NCI-H82 (cell line): Measurements from ENCODE around the gene EFEMP2.

Source experiments
- DNase-seq: peaks from one replicate; lab custom pipeline; 2025; lab: John Stamatoyannopoulos, UW

The EFEMP2 gene

DNA sequence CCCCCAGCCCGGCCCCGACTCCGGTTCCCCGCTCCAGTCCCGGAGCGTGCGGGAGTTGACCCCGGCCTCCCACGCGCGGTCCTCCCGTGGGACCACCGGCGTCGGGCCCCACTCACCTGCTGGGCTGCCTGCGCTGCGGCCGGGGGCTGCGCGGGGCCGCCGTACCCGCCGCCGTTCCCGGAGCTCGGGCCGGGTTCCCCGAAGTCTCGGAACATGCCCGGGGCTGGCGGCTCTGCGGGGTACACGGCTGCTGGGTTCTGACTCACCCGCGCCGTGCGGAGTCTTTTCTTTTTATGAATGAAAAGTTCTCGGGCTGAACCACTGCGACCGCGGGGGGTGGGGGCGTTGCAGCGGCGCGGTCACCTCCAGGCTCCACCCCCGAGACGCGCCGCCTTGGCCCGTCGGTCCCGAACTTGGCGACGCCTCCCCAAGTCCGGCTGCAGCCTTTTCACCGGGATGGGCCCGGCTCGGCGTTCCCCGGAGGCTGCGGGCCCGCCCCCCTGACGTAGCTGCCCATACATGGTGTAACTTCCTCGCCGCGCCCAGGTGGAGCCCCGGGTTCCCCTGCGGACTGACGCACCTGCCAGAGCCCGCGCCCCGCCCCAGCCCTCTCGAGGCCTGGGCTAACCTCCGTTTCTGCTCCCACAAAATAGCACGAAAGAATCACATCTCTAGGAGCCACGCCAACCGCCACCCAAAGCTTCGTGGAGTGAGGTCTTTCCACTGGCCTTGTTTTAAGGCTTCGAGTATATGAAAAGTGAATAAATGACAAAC is 27.7 kb upstream of the EFEMP2 start, which contains the start of gene FOSL1:
TSS of gene FOSL1 (minus strand) at position 264 of the 774 bp plus-strand sequence. CDS start at position 215, 49 bp downstream.
- DNase-seq, result peak; percentile 43

DNA sequence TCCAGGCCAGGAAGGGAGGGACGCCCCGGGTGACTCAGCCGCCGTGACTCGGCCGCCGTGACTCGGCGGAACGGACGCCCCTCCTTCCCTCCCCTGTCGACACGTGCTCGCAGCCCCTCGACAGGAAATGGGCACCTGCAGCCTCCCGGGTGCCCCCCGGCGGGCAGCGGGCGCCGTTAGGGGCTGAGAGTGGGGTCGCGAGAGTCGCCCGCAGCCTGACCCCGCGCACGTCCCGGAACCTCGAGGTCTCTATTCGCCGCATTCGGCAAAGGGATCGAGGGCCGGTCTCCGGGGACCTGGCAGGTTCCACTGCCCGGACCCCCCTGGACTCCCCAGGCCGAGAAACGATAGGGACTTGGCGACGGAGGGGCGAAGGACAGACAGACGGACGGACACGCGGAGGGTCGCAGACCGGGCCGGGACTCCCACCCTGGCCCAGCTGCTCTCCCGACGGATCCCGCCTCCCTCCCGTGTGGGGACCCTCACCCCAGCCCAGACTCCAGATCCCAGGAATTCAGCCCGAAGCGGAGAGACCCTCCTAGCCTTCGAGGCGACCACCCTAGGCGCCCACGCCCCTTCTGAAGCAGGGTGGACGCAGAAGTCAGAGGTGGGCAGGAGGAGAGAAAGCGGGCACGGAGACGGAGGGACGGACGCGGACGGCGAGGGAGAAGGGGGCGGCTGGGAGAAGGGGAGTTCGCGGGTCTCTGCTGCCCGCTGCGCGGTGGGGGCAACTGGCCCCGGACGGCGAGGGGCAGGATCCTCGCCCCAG is 26.9 kb upstream of the EFEMP2 start:
- DNase-seq, result no peak

DNA sequence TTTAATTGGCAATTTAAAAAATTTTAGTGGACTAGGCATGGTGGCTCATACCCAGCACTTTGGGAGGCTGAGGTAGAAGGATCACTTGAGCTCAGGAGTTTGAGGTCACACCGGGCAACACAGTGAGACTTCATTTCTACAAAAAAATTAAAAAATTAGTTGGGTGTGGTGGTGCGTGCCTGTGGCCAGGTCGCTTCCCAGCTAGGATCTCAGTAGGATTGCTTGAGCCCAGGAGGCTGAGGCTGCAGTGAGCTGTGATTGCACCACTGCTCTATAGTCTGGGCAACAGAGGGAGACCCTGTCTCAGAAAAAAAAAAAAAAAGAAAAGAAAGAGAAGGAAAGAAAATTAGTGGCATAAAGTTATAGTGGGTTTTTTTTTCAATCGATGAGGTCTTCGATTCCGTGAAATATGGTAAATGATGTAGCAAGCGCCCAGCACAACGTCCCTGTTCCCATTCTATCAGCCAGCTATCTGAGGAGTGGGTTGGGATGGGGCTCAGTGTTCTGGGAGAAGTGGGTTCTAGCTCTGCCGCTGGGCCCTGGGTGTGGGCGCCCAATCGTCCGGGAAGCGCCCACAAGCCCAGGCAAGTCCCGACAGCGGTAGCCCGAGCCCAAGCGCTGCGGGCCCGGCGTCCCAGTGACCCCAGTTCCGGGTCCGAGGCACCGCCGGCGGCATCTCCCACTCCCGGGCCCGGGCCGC is 26.2 kb upstream of the EFEMP2 start:
- DNase-seq, result no peak

DNA sequence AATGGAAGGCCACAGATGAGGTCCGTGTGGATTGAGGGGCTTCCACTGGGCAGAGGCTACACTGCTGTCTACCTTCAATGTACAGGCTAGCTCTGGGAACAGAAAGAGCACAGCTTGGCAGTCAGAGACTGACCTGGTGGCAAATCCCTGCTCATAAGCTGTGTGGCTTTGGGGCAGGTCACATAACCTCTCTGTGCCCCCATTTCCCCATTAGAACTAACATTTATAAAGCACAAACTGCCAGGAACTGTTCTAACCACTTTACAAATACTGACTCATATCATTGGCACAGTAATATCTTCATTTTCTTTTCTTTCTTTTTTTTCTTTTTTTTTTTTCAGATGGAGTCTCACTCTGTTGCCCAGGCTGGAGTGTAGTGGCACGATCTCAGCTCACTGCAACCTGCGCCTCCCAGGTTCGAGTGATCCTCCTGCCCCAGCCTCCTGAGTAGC is 24.4 kb upstream of the EFEMP2 start:
- DNase-seq, result no peak

DNA sequence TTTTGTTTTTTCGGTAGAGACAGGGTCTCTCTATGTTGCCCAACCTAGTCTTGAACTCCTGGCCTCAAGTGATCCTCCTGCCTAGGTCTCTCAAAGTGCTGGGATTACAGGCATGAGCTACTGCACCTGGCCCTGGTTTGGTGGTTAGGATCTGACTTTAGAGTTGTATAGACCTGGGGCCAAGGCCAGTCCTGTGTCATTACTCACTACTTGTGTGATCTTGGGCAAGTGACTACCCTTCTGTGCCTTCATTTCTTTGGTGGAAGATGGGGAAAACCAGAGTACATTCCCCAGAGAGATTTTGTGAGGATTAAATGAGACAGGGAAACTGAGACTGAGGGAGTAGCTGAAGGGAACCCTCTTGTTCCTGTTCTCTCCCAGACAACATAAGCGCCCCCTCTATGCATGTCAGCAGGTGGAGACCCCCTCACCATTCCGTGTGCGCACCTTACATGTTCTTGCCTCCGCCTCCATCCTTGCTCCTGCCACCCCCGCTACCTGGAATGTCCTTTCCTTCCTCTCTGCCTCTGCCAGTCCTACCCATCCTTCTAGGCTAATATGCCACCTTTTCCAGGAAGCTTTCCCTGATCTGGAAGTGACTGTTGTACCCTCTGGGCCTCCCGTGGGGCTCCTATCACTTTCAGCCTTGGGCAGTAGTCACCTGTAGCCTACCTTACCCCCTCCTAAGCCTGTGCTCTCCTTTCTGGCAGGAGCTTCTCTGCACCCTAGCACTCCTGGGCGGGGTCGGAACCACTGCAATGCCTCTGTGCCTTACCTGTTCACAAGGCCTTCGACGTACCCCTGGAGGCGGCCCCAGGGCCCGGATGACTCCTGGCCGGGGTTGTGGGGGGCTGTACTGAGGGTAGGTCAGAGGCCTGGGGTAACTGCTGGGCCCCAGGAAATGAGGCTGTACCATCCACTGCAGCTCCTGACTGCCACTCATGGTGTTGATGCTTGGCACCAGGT is 23.7 kb upstream of the EFEMP2 start:
- DNase-seq, result no peak

DNA sequence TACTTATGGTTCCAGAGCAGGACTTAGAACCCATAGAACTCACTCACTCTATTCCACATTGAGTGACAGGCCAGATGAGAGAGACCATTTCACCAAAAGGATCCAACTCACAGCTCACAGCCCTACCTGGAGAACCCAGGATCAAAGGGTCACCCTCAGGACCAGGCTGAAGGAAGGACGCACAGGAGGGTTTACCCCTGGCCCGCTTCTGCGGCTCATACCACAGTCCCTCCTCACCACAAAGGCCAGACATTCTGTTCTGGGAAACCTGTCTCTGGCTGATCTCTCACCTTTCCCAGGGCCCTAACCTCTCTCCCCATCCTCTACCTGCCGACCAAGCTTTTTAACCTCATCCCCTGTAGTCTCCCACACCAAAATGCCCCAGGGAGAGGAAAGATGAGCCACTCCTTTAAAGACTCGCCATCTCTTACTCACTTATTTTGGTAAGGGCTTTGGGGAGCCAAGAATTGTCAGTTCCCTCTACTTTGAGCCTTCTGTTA is 22.9 kb upstream of the EFEMP2 start:
- no peak for DNase-seq

DNA sequence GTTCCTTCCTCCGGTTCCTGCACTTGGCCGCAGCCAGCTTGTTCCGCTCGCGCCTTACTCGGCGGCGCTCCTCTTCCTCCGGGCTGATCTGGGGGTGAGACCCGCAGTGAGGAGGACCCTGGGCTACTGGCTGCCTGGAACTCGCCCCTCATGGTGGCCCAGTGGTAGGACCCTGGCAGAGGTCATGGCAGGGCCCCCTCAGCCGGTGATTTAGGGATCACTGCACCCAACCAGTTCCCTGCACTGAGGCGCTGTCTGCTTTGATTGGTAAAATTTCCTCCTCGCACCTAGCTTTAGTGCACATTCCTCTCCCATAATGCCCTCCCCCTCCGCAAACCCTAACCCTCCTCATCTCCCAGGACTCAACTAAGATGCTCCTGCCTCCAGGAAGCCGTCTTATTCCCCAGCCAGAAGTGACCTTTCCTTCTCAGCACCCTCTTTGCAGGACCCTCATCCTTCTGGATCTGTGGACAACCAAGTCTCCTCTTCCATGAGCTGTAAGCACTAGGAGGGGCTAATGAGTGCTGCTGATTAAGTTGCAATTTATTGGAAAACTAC is 21.5 kb upstream of the EFEMP2 start:
- no peak for DNase-seq

DNA sequence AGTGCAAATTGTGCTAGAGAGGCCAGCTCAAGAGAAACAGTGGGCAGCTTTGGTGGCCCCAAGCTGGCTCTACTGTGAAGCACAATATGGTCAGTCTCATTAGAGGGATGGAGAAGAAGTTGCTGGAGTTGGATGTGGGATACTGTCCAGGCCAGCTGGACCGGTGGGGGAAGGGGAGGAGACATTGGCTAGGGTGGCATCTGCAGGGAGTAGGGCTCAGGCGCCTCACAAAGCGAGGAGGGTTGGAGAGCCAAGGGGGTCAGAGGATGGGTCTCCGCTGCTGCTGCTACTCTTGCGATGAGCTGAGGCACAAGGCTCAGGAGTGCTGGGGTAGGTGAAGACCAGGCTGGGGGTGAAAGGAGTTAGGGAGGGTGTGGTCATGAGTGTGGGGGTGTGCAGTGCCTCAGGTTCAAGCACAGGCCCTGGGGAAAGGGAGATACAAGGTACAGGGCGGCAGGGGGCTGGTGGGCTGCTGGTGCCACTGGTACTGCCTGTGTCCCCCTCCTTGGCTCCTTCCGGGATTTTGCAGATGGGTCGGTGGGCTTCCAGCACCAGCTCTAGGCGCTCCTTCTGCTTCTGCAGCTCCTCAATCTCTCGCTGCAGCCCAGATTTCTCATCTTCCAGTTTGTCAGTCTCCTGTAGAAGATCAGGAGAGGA is 20.2 kb upstream of the EFEMP2 start:
- no peak for DNase-seq

DNA sequence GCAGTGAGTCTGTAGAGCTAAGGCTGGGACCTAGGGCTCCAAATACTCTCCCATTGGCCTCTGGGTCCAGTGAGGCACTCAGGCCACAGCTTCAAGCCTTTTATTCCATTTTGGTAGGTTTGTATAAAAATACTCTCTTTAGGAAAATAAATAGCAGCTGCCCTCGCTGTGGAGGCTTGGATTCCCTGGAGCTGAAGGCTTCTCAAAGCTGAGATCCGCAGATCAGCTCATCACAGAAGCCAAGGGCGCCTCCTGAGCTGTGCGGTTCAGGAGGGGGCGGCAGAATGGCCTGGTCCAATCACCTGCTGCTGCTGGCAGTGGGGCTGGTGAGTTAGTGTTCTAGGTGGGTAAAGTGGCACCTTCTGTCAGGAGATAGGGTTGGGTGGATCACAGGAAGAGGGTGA is 19.5 kb upstream of the EFEMP2 start:
- peak; percentile 38 for DNase-seq

DNA sequence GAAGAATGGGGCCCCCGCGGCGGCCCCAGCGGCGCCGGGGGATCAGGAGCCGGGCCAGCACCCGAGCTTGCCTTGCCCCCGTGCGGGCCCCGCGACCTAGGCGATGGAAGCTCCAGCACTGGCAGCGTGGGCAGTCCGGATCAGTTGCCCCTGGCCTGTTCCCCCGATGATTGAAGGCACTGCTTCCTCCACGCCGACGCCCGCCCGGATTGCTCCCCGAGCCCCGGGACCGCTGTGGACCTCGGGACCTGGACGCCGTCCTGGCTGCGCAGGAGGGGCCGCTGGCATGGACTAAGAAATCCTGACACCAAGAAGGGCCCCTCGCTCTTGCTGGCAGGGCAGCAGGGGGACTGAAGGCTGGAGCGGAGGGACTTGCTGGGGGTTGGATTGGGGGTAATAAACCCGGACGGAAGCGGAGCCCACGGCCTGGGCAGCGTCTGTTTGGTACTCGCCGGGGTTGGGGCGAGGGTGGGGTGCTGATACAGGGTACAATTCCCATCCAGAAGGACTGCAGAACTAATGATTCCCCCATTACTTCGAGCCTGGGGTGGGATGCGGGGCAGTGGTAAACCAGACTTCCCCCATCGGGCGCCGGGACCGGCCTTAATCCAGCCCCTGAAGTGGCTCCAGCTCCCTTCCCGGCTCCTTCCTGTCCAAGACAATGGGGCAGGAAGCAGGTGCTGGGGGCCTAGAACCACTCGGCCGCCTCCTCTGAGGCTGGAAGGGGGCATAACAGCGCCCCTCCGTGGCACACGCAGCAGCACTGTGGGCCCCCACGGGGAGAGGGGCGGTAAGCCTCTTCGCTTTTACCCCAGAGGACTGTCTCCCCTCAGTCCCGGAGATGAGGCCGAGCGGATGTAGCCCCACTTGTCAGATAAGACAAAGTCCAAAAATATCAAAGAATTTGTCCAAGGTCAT is 18.9 kb upstream of the EFEMP2 start:
- peak; percentile 68 for DNase-seq

DNA sequence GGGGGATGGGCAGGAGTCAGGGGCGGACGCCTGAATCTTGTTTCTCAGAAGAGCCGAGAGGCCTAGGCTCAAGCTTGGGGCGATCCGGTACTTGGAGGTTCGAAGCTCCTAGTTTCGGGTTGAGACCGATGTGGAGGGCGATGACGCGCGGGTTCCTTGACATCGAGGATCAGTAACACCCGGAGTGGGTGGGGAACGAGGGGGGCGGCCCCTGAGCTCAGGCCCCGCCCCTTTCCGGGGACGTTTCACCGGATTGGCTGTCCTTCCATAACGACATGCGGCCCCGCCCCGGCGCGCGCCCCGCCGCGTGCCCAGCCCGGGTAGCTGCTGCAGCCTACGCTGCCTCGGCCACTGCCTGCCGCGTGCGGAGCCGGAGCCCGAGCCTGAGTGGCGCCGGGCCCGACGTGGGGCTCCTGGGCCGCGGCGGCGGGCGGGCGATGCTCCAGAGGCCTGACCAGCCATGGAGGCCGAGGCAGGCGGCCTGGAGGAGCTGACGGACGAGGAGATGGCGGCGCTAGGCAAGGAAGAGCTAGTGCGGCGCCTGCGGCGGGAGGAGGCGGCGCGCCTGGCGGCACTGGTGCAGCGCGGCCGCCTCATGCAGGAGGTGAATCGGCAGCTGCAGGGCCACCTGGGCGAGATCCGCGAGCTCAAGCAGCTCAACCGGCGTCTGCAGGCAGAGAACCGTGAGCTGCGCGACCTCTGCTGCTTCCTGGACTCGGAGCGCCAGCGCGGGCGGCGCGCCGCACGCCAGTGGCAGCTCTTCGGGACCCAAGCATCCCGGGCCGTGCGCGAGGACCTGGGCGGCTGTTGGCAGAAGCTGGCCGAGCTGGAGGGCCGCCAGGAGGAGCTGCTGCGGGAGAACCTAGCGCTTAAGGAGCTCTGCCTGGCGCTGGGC is 18.0 kb upstream of the EFEMP2 start, which contains the start of gene CCDC85B:
TSS of gene CCDC85B (plus strand) at position 350 of the 895 bp plus-strand sequence. CDS start at position 461, 111 bp downstream.
- peak; percentile 96 for DNase-seq

DNA sequence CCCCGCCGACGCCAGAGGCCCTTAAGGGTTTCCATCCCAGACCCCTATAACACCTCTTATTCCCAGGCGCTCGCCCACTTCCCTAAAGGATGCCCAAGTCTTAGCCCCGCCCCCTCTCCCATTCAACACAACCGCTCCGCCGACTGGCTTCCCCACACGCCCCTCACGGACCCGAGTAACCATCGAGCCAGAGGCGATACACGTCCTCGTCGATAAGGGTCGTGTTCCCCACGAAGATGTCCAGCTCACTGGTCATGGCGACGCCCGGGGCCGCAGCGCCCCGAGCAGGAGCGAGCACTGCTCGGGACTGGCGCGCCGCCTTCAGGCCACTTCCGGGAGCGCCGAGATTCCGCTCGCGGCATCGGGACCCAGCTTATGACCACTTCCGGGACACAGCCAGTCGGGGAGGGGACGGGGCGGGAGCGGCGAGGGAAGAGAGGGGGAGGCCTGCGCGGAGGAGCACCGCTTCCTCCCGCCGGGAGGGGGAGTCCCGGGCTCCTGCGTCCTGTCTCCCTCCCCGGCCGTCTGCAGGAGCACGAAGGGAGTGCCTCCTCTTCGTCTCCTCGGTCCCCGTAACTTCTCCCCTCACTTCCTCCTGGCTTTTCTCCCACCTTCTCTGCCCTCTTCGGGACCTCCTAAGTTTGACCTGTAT is 15.7 kb upstream of the EFEMP2 start, which contains the start of gene FIBP:
TSS of gene FIBP (minus strand) at position 309 of the 652 bp plus-strand sequence. CDS start at position 256, 53 bp downstream.
- peak; percentile 96 for DNase-seq

DNA sequence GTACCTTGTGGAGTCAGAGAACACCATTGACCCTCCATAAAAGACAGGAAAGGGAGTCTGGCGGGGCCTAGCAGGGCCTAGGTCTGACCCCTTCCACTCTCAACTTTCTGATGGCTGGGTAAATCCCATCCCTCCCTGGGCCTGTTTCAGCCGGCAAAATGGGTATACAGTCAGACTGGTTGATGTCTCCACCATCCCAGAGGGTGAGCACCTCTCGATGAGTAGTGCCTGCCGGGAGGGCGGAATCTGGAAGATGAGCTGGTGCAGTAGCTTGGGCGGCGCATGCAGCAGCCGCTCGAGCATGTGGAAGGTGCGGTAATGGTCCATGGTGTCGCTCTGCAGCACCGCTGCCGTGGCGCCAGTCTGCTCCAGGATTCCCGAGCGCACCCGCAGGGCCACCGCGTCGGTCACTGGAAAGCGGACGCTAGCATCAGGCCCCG is 15.1 kb upstream of the EFEMP2 start:
- no peak for DNase-seq

DNA sequence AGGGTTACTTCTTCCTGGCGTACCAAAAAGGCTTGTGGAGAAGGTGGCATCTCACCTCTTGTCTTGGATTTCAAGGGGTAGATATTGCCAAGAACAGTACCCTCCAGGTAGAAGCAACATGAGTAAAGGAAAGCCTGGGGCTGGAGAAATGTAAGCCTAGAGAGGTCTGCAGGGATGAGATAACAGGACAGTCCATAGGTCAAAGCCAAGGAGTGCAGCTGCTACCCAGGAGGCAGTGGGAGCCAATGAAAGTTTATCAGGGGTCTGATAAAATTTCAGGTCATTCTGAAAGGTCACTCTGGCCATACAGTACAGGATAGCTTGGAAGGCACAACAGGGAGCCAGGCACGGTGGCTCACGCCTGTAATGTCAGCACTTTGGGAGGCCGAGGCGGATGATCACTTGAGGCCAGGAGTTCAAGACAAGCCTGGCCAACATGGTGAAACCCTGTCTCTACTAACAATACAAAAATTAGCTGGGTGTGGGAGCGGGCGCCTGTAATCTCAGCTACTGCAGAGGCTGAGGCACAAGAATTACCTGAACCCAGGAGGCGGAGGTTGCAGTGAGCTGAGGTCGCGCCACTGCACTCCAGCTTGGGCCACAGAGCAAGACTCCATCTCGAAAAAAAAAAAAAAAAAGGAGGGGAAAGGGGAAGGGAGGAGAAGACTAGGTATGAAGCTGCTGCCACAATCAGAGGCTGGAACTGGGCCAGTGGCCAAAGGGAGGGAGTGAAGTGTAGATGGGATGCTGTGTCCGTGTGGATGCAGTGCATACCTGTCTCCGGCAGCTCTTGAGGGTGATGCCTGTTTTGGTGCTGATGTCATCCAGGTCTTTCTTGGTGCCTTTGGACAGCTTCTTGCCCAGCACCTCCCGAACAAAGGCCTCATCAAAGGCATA is 14.5 kb upstream of the EFEMP2 start:
- DNase-seq, result no peak

DNA sequence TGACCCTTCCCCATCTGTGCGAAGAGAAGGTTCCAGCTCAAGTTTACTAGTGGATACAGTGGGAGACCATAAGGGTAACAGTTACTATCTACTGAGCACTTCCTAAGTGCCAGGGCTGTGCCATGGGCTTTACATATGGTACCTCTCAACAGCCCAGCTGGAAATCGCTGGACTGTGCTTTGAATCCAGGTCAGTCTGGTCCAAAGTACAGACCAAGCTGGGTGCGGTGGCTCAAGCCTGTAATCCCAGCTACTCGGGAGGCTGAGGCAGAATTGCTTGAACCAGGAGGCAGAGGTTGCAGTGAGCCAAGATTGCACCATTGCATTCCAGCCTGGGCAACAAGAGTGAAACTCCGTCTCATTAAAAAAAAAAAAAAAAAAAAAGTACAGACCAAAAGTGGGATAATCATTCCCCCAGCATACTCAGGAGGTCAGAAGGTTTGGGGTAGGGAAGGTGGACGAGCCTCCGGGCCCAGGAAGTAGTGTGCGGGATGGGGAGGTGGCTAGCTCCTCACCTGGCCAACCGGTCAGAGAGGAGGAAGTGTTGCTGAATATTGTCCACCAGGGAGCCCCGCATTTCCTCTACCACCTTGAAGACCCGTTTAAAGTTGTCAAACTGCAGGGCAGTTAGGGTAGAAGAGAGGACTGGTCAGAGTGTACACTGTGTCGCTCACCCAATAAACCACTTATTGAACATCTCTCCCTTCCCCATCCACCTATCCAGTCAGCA is 13.4 kb upstream of the EFEMP2 start:
- no peak for DNase-seq

DNA sequence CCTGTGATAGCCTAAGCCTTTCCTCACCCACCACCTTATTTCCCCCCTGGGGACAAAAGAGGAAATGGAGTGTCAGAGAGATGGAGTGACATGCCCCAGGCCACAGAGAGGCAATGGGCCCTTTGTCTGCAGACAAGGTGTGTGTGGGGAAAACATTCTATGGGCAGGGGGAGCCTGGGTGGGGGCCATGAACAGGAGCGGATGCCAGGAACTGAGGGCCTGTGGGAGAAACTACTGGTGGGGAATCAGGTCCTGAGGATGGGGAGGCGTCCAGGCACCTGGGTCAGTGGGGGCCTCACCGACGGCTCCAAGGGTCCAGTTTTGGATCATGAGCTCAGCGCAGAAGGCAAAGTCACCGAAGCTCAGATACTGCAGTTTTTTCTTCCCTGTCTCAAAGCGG is 12.6 kb upstream of the EFEMP2 start:
- DNase-seq, result no peak
